ENCODE measurements around the gene DICER1. TPM values are rescaled to one million over a fixed set of nuclear protein-coding genes. Genes with fewer than 3 reads are reported as not detected.

Gene DICER1
- total and polyA plus RNA-seq, 2 donors (not counting 1 experiment from before 2014, with no cell fraction given), result 15.4 to 90.4 TPM

DNA sequence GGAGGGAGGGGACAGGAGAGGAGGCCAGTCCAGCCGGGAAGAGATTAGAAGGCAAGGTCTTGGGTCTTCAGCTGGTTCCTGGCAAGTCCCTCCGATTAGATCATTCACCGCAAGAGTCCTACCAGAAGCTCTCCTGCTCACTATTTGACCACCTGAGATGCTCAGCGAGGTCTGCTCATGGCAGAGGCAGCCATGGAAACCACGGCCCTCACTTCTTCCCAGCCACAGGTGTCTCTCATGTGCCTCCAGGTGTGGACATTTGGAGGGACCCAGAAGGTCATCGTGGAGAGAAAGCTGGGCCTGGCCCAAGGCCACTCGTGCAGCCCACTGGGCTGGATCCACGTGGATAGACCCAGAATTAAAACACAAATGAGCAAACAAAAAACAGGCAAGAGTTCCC, 99.5 kb downstream of the DICER1 start:
- intact Hi-C loops (cut with micrococcal nuclease), result no loop called here
- no peaks in the 10 kb centered on the region for H3K4me1 ChIP-seq (ENCODE audit: control insufficient read depth in 2 of 2, insufficient read depth in 2 of 2, low read length in 2 of 2)
- no peaks in the 10 kb centered on the region for H3K9me3 Mint-ChIP-seq (ENCODE audit: insufficient read depth)
- WGBS (ENCODE audit: insufficient coverage), result 86% methylated on average over 7 of the region's 8 CpGs
- no peaks in the 10 kb centered on the region for H3K9me3 ChIP-seq (ENCODE audit: control extremely low read depth in 1 of 3, control insufficient read depth in 2 of 3, insufficient read depth in 1 of 3, low read length in 2 of 3)
- ChIA-PET CTCF (no interaction called here), POLR2A (no interaction called here)
- no peak overlapping the region for H3K4me3 Mint-ChIP-seq
- H3K9ac ChIP-seq (ENCODE audit: low read length), result no peak overlapping the region
- DNase-seq (no peak), ATAC-seq (ENCODE audit: low read depth) (no peak)
- no peaks in the 10 kb centered on the region for H3K79me2 ChIP-seq (ENCODE audit: control insufficient read depth, insufficient read depth, low read length)
- no peak overlapping the region for H3K27ac ChIP-seq (ENCODE audit: low read length in 2 of 2)
- H3K27ac Mint-ChIP-seq, result no peak overlapping the region
- H2AFZ ChIP-seq (ENCODE audit: insufficient read depth, low read depth, low read length, poor library complexity, severe bottlenecking), result no peak overlapping the region
- no peak for TF ChIP-seq EZH2 (IDR thresholded peaks at IDR 0.05; ENCODE audit: borderline replicate concordance, insufficient read depth, low read depth, low read length, poor library complexity, severe bottlenecking)
- TF ChIP-seq, protein P1, sequence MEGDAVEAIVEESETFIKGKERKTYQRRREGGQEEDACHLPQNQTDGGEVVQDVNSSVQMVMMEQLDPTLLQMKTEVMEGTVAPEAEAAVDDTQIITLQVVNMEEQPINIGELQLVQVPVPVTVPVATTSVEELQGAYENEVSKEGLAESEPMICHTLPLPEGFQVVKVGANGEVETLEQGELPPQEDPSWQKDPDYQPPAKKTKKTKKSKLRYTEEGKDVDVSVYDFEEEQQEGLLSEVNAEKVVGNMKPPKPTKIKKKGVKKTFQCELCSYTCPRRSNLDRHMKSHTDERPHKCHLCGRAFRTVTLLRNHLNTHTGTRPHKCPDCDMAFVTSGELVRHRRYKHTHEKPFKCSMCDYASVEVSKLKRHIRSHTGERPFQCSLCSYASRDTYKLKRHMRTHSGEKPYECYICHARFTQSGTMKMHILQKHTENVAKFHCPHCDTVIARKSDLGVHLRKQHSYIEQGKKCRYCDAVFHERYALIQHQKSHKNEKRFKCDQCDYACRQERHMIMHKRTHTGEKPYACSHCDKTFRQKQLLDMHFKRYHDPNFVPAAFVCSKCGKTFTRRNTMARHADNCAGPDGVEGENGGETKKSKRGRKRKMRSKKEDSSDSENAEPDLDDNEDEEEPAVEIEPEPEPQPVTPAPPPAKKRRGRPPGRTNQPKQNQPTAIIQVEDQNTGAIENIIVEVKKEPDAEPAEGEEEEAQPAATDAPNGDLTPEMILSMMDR (IDR thresholded peaks at IDR 0.05), result no peak
- no peaks in the 10 kb centered on the region for H3K27me3 Mint-ChIP-seq
- no peaks in the 10 kb centered on the region for H3K27me3 ChIP-seq (replicated peaks in 1 of 4; ENCODE audit: control extremely low read depth in 1 of 4, control insufficient read depth in 3 of 4, insufficient read depth in 4 of 4, low read length in 3 of 4)
- no peaks in the 10 kb centered on the region for H4K20me1 ChIP-seq (ENCODE audit: control insufficient read depth, insufficient read depth, low read length, poor library complexity, severe bottlenecking)
- H3K4me2 ChIP-seq (replicated peaks; ENCODE audit: low read depth, low read length, poor library complexity, severe bottlenecking), result no peak overlapping the region
- H3K36me3 ChIP-seq (replicated peaks in 1 of 2; ENCODE audit: control extremely low read depth in 1 of 2, control insufficient read depth in 1 of 2, extremely low read depth in 1 of 2, insufficient read depth in 2 of 2, low read length in 1 of 2), result no peaks in the 10 kb centered on the region
- H3K4me3 ChIP-seq (ENCODE audit: control extremely low read depth in 1 of 5, extremely low read depth in 1 of 5, insufficient read depth in 1 of 5, low read depth in 2 of 5, low read length in 4 of 5), result no peak overlapping the region
- H3K4me1 Mint-ChIP-seq, result no peaks in the 10 kb centered on the region

DNA sequence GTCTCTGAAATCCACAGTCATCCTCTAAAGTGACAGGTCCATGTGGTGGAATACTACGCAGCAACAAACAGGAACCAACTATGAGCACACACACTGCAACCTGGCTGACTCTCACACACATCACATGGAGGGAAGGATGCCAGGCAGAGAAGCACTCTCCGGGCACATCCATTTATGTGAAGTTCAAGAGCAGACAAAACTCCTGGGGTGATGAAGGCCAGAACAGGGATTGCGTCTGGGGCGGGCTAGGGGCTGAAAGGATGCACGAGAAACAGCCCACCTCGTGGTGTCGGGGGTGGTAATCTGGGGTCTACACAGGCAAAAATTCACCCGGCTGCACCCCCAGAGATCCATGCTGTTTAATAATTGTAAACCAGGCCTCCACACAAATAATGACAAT, 100.2 kb downstream of the DICER1 start:
- H3K9me3 ChIP-seq (ENCODE audit: control extremely low read depth in 1 of 3, control insufficient read depth in 2 of 3, insufficient read depth in 1 of 3, low read length in 2 of 3), result no peaks in the 10 kb centered on the region
- ATAC-seq (ENCODE audit: low read depth) (no peak), DNase-seq (no peak)
- WGBS (ENCODE audit: insufficient coverage), result 95% methylated on average over 7 of the region's 8 CpGs
- H3K27me3 Mint-ChIP-seq, result no peaks in the 10 kb centered on the region
- CTCF ChIA-PET, result no interaction called here
- H3K9me3 Mint-ChIP-seq (ENCODE audit: insufficient read depth), result no peaks in the 10 kb centered on the region
- no peak overlapping the region for H3K9ac ChIP-seq (ENCODE audit: low read length)
- POLR2A ChIA-PET, result no interaction called here
- intact Hi-C loops (cut with micrococcal nuclease), result no loop called here
- no peak overlapping the region for H3K27ac Mint-ChIP-seq
- TF ChIP-seq EZH2 (IDR thresholded peaks at IDR 0.05; ENCODE audit: borderline replicate concordance, insufficient read depth, low read depth, low read length, poor library complexity, severe bottlenecking), result no peak
- TF ChIP-seq, protein P1 (IDR thresholded peaks at IDR 0.05), result no peak
- no peaks in the 10 kb centered on the region for H3K79me2 ChIP-seq (ENCODE audit: control insufficient read depth, insufficient read depth, low read length)
- H3K4me1 ChIP-seq (ENCODE audit: control insufficient read depth in 2 of 2, insufficient read depth in 2 of 2, low read length in 2 of 2), result no peaks in the 10 kb centered on the region
- no peaks in the 10 kb centered on the region for H3K36me3 ChIP-seq (replicated peaks in 1 of 2; ENCODE audit: control extremely low read depth in 1 of 2, control insufficient read depth in 1 of 2, extremely low read depth in 1 of 2, insufficient read depth in 2 of 2, low read length in 1 of 2)
- H3K4me3 ChIP-seq (ENCODE audit: control extremely low read depth in 1 of 5, extremely low read depth in 1 of 5, insufficient read depth in 1 of 5, low read depth in 2 of 5, low read length in 4 of 5), result no peak overlapping the region
- H3K27me3 ChIP-seq (replicated peaks in 1 of 4; ENCODE audit: control extremely low read depth in 1 of 4, control insufficient read depth in 3 of 4, insufficient read depth in 4 of 4, low read length in 3 of 4), result no peaks in the 10 kb centered on the region
- H3K27ac ChIP-seq (ENCODE audit: low read length in 2 of 2), result no peak overlapping the region
- no peak overlapping the region for H3K4me3 Mint-ChIP-seq
- H3K4me2 ChIP-seq (replicated peaks; ENCODE audit: low read depth, low read length, poor library complexity, severe bottlenecking), result no peak overlapping the region
- H4K20me1 ChIP-seq (ENCODE audit: control insufficient read depth, insufficient read depth, low read length, poor library complexity, severe bottlenecking), result no peaks in the 10 kb centered on the region
- no peaks in the 10 kb centered on the region for H3K4me1 Mint-ChIP-seq
- no peak overlapping the region for H2AFZ ChIP-seq (ENCODE audit: insufficient read depth, low read depth, low read length, poor library complexity, severe bottlenecking)

Data from B cell (primary cell).